Left kidney (tissue), 2 donors: ENCODE results near the gene PHYHIPL. TPM values are rescaled to one million over a fixed set of nuclear protein-coding genes. Genes with fewer than 3 reads are reported as not detected.

ENCODE experiments used
- DNase-seq: peaks from one replicate; pipeline ENCODE4 v3.0.0-alpha.2; 2013
- polyA plus RNA-seq: library from polyadenylated mRNA; unstranded; fragments of 120-200 nt; gene quantifications from one replicate; pipeline ENCODE4 v1.2.1, GENCODE V29; 2013; ENCODE audit not compliant: insufficient read length

Gene PHYHIPL
- polyA plus RNA-seq, 1 donor, result 15.9 TPM

DNA sequence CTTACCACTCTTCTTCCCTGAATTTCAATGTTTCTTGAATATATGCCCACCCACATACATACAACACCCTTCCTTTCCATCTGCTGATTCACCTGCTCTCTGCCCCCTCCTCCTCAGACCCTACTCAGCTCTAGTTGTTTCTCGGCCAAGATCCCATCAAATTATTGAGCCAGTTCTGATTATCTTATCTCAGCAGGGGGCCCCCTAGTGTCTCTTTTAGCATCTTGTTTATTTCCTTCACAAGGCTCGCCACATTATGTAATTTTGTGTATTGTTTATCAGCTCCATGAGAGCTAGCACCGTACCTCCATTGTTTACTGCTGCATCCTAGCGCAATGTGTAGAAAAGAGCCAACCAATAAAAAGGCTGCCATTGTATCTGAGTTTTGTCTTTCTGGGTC, 114.0 kb downstream of the PHYHIPL start:
- DNase-seq, result no peak

Other genes starting within 250 kb of the PHYHIPL start
- 7.1 TPM for gene FAM13C, start 185.9 kb downstream of the PHYHIPL start, polyA plus RNA-seq